PC-9 (cell line): Measurements from ENCODE around the gene ARHGAP8.

Source experiments
- CTCF ChIP-seq: fragments of 200-600 bp; sonication (generic); conservative IDR thresholded peaks from 2 replicates; pipeline ENCODE4 v1.6.1; 2017; ENCODE audit warnings: mixed run types, antibody characterized with exemption, mild to moderate bottlenecking, moderate library complexity
- EZH2 ChIP-seq: fragments of 200-600 bp; sonication (generic); IDR thresholded peaks from 2 replicates; pipeline ENCODE4 v1.8.0; 2017; ENCODE audit warnings: antibody characterized with exemption, low read depth

- TF ChIP-seq EZH2: no peak
- TF ChIP-seq CTCF: no peak
Observed at GRCh38 chr22:44802956-44803355, 50.6 kb downstream of the ARHGAP8 start.
